Psoas muscle (tissue), 8 donors: Measurements from ENCODE around the gene GIMAP2. TPM values are rescaled to one million over a fixed set of nuclear protein-coding genes. Genes with fewer than 3 reads are reported as not detected.
"Not testable (repeated sequence)": the region's sequence is repeated elsewhere in the genome, so short reads cannot be mapped to it uniquely, and the experiment has no call there.

Experiments
- ATAC-seq, 4 donors: fragments of 200-7000 bp; cut with Tn5 transposase; one replicate each; pipeline ENCODE4 v1.9.1; 2020; ENCODE audit warnings: moderate library complexity in 3 of 4, mild to moderate bottlenecking in 2 of 4
- DNase-seq, 2 donors: peaks; one replicate each; pipeline ENCODE4 v3.0.0-alpha.2; 2020
- H3K27ac ChIP-seq: fragments of 200-600 bp; one replicate; pipeline ENCODE4 v1.8.0; 2022
- H3K27me3 ChIP-seq, 3 donors: fragments of 200-600 bp in 1 of 3; one replicate each; pipeline versions ENCODE4 v1.6.1 to v1.8.0; 2013 to 2022; ENCODE audit warnings: low read length in 2 of 3, mild to moderate bottlenecking in 2 of 3, moderate library complexity in 1 of 3; ENCODE audit not compliant: insufficient read depth in 3 of 3
- H3K36me3 ChIP-seq, 2 donors: fragments of 200-600 bp in 1 of 2; one replicate each; pipeline versions ENCODE4 v1.6.1 to v1.8.0; 2013 to 2022; ENCODE audit warnings: low read depth in 1 of 2, mild to moderate bottlenecking in 1 of 2, moderate library complexity in 1 of 2; ENCODE audit not compliant: insufficient read depth in 1 of 2
- H3K4me1 ChIP-seq: fragments of 200-600 bp; one replicate; pipeline ENCODE4 v1.8.0; 2022
- H3K4me3 ChIP-seq: fragments of 200-600 bp; one replicate; pipeline ENCODE4 v1.8.0; 2022; ENCODE audit warnings: mild to moderate bottlenecking
- H3K9me3 ChIP-seq: fragments of 200-600 bp; one replicate; pipeline ENCODE4 v1.8.0; 2022
- CTCF ChIP-seq: fragments of 200-600 bp; IDR thresholded peaks from one replicate; pipeline ENCODE4 v1.8.0; 2022; ENCODE audit warnings: antibody characterized with exemption
- WGBS, 3 donors: extraction: QIAGEN DNeasy Blood & Tissue Kit; methylation state at CpG; one replicate each; pipeline versions ENCODE4 v1.1.6 to v1.1.7; 2013; 5-methylcytosine and 5-hydroxymethylcytosine counted together
- intact Hi-C, 2 donors: fragments of 100-400 bp; cut with DNase I; formaldehyde crosslinking; loops; one replicate each; pipeline versions ENCODE4 v1.11.0 to v1.14.2; 2022
- polyA plus RNA-seq, 3 donors: library from polyadenylated mRNA; stranded (reverse); fragments of 200-250 nt; gene quantifications; one replicate each; pipeline ENCODE4 v1.2.3, GENCODE V29; 2013
- total RNA-seq, 4 donors: library from RNA; stranded (reverse); fragmentation: NEBNext Ultra II Directional in 2 of 4; extraction: Animal tissue kit (Norgen Biotek cat#: 25700) in 2 of 4; gene quantifications; one replicate each; pipeline versions ENCODE4 v1.2.1 to v1.2.4, GENCODE V29; 2021 to 2023
- donor health status: healthy with polysubstance abuse.
- donor health status: DM: no; HTN: no; CAD: no; lungs with moderate emphysema.
- donor health status: Bipolar disorder and iron deficiency.
- donor health status: healthy.
- donor health status: DM: yes; HTN: yes; CAD: no.
- donor health status: DM: no; HTN: no; CAD: no.
- donor health status: DM: no; HTN: no; CAD: no.
- donor health status: DM: yes; HTN: yes; CAD: no.

Gene GIMAP2
- total and polyA plus RNA-seq, 7 donors, result 1.4 to 5.3 (median 2.3) TPM

- Histone ChIP-seq H3K27me3 (peaks cover 0 to 2% (median 0%) of the 10 kb centered on the region in 3 donors), H3K9me3 (no peaks in the 10 kb centered on the region), H3K4me1 (no peaks in the 10 kb centered on the region), H3K4me3 (no peak overlapping the region), H3K27ac (no peak overlapping the region), H3K36me3 (no peaks in the 10 kb centered on the region)
- no peak for ATAC-seq
- intact Hi-C loops, result no loop called here
- WGBS, 3 donors, result 75 to 83% (median 81%) methylated on average over 4 of the region's 4 CpGs
- TF ChIP-seq CTCF, result no peak
- no peak for DNase-seq
Observed at GRCh38 chr7:150660939-150661613, 24.4 kb upstream of the GIMAP2 start.

GRCh38 chr7:150662821-150663220, 22.7 kb upstream of the GIMAP2 start:
- H3K36me3 ChIP-seq, H3K27me3 ChIP-seq, DNase-seq, intact Hi-C loops, ATAC-seq, H3K9me3 ChIP-seq, H3K4me3 ChIP-seq, H3K27ac ChIP-seq, H3K4me1 ChIP-seq: not testable (repeated sequence)

GRCh38 chr7:150663802-150664494, 21.6 kb upstream of the GIMAP2 start:
- ATAC-seq (no peak), DNase-seq (no peak)
- Histone ChIP-seq H3K9me3 (no peaks in the 10 kb centered on the region), H3K4me1 (no peaks in the 10 kb centered on the region), H3K27me3 (no peaks in the 10 kb centered on the region), H3K4me3 (no peak overlapping the region), H3K27ac (no peak overlapping the region), H3K36me3 (no peaks in the 10 kb centered on the region)
- TF ChIP-seq CTCF, result no peak
- intact Hi-C loops, result no loop called here
- 82 to 86% (median 82%) methylated on average over 4 of the region's 4 CpGs for WGBS, 3 donors

- no peaks in the 10 kb centered on the region for H3K4me1 ChIP-seq
- no peak for ATAC-seq
- H3K27ac ChIP-seq, result no peak overlapping the region
- no peaks in the 10 kb centered on the region for H3K9me3 ChIP-seq
- no peaks in the 10 kb centered on the region for H3K27me3 ChIP-seq
- no peak overlapping the region for H3K4me3 ChIP-seq
- H3K36me3 ChIP-seq, result no peaks in the 10 kb centered on the region
- WGBS, 3 donors, result 87 to 90% (median 89%) methylated on average over 9 of the region's 9 CpGs
- TF ChIP-seq CTCF, result no peak
- intact Hi-C loops, result no loop called here
- DNase-seq, result no peak
Observed at GRCh38 chr7:150665089-150665748, 20.3 kb upstream of the GIMAP2 start.

GRCh38 chr7:150665896-150666295, 19.6 kb upstream of the GIMAP2 start:
- intact Hi-C loops, result no loop called here
- no peak for DNase-seq
- whole genome bisulfite sequencing, 3 donors, result 88 to 95% (median 91%) methylated on average over 2 of the region's 2 CpGs
- H3K27me3 ChIP-seq, result peaks cover 0 to 2% (median 0%) of the 10 kb centered on the region in 3 donors
- H3K9me3 ChIP-seq, result no peaks in the 10 kb centered on the region
- H3K27ac ChIP-seq, result no peak overlapping the region
- no peaks in the 10 kb centered on the region for H3K4me1 ChIP-seq
- H3K4me3 ChIP-seq, result no peak overlapping the region
- no peak for TF ChIP-seq CTCF
- no peak for ATAC-seq
- H3K36me3 ChIP-seq, result no peaks in the 10 kb centered on the region
